HG03460 (cell line): Measurements from ENCODE around the gene PEAR1.

Experiments
- ATAC-seq: cut with Tn5 transposase; IDR thresholded peaks from one replicate; pipeline ENCODE4 v1.9.1; 2021; ENCODE audit not compliant: unreplicated experiment

The PEAR1 gene

GRCh38 chr1:156882543-156882942 lies 11.0 kb upstream of the PEAR1 start:
- no peak for ATAC-seq

DNA sequence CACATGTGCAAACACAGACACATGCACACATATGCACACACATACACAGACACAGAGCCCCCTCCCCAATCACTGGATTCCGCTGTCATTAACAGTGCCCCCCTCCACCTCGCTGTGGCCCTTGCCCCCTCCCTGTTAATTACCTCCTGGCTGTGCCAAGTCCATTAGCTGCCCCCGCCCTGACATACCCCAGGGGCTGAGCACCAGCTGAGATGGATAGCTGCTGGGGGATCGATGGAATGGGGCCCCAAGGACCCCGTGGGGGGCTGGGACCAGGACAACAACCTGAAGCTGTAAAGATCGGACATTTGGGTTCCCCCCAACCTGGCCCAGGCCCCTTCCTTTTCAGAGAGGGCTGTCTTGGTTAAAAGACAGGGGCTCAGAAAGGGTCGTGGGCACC lies 9.6 kb upstream of the PEAR1 start:
- no peak for ATAC-seq

- ATAC-seq, result no peak
Observed at GRCh38 chr1:156884560-156885184, 8.8 kb upstream of the PEAR1 start.

DNA sequence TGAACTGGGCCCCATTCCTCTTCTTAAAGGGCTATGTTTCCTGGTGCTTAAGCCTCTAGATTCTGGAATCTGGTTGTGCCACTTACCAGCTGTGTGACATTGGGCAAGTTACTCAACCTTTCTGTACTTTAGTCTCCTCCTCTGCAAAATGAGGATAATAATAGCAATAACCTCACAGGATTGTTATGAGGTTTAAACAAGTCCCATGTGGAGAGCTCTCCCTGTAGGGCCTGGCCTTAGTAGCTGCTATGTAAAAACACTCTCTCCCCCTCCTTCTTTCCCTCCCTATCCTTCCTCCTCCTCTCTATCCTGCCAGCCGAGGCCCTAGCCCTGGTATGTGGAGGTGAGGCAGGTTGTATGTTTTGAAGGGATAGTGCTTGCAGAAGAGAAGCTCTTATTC lies 8.2 kb upstream of the PEAR1 start:
- ATAC-seq, result no peak

- no peak for ATAC-seq
Observed at GRCh38 chr1:156885880-156886355, 7.6 kb upstream of the PEAR1 start.

DNA sequence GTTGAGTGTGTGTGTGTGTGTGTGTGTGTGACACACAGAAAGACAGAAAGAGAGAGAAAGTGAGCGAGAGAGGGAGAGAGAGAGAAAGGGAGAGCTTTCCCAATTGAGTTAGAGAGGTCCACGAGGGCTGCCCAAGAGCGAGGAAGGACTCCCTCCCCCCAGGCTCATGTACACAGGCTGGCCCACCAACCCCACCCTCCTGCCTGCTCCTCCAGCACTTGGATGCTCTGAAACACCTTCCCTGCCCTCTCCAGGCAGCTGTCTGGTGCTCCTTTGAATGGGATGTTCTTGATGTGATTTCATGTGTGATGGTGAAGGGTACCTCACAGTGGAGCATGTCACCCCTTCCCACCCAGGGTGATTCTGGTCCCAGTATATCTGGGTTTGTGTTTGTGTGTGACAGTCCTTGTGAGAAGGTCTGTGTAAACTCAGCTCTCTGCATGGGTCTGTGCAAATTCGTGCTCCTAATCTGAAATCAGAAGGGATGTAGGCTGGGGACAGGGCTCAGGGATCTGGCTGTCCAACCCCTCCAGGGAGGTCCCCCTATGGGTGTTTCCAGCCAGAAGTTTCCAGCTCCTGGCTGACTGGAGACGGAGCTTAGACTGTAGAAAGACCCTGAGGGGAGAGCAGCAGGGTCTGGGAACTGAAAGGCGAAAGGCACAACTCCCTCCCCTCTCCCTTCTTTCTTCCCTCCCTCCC lies 6.8 kb upstream of the PEAR1 start:
- ATAC-seq, result no peak

- ATAC-seq, result no peak
Observed at GRCh38 chr1:156887317-156887716, 6.2 kb upstream of the PEAR1 start.

DNA sequence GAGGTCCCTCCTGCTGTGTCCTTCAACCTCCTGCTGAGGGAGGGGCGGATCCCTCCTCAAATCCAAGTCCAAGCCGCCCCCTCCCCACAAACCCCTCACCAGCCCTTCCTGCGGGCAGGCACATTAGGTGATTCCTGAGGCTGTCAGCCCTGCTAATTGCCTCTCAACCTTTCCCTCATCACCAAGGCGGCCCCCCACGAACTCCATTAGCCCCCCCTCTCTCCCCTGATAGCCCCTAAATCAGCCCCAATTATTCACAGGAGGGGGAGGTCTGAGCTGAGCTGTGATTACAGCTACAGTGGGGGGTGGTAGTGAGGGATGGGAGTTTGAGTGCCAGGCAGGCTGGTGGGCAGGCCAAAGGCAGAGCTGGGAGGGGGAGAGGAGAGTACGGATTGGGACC lies 5.8 kb upstream of the PEAR1 start:
- ATAC-seq, result no peak

DNA sequence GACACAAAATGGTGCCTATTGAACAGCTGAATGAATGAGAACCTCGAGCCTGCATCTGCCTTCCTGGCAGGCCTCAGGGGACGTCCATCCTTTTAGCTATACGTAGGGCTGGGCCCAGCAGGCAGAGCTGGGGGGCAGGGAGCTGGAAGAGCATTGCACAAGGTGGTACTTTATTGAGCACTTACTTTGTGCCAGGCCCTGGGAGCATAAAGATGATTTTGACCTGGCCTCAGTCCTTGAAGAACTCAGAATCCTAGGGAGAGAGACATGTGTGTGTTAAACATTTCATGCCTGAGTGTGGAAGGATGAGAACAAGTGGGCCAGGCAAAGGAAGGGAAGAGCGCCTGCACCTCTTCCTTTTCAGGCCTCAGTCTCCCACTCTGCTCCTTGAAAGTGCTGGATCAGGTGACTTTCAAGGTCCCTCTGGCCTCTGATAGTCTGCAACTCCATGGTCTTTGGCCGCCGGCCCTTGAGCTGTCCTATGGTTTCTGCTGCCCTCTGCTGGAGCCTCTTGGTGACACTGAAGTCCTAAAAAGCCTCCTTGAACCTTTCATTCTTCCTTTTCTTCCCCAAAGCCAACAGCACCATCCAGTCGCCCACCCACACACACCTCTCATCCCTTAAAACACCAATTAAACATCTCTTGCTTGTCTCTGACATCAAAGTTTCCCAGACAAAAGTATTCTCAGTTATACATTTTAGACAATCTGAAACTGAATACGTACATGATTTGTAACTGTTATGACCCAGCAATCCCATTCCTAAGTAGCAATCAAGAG lies 3.5 kb upstream of the PEAR1 start:
- no peak for ATAC-seq

DNA sequence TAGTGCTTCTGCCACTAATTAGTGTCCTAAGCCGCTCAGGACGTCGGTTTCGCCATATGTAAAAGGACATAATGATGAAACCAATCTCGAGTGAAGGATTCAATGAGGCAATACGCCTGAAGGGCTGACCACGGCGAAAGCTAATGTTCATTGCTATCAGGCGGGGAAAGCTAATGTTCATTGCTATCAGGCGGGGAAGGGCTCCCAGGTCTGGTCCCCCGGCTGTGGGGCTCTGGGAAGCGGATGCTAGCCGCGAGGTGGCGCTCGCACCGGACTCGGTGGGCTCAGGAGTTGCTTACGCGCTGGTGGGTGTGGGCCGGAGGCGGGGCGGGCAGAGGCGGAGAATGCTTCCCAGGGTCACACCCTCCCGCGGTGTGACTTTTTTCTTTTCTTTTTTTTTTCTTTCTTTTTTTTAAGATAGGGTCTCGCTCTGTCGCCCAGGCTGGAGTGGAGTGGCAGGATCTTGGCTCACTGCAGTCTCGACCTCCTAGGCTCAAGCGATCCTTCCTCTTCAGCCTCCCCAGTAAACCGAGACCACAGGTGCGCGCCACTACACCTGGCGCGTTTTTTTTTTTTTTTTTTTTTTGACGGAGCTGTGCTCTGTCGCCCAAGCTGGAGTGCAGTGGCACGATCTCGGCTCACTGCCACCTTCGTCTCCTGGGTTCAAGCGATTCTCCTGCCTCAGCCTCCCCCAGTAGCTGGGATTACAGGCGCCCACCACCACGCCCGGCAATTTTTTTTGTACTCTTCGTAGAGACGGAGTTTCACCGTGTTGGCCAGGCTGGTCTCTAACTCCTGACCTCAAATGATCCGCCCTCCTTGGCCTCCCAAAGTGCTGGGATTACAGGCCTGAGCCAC lies 1.1 kb upstream of the PEAR1 start:
- no peak for ATAC-seq

GRCh38 chr1:156894001-156894400 lies 483 bp downstream of the PEAR1 start:
- ATAC-seq, result no peak

- no peak for ATAC-seq
Observed at GRCh38 chr1:156894711-156895454, 1.4 kb downstream of the PEAR1 start.

DNA sequence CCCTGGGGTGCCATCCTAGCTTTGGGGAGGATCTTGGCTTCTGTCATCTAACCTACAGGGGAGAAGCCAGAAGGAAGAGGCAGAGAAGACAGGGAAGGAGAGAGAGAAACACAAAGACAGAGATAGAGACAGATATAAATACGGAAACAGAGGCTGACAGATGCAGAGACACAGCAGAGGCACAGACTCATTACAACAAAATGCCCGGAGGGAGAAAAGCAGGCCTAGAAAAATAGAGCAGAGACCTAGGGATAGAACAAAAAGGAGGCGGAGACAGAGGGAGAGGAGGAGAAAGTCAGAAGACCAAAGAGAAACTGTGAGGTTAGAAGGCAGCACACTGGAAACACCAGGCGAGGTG lies 1.9 kb downstream of the PEAR1 start:
- no peak for ATAC-seq

- ATAC-seq, result no peak
Observed at GRCh38 chr1:156895927-156896326, 2.4 kb downstream of the PEAR1 start.

- no peak for ATAC-seq
Observed at GRCh38 chr1:156896490-156897033, 3.0 kb downstream of the PEAR1 start.

DNA sequence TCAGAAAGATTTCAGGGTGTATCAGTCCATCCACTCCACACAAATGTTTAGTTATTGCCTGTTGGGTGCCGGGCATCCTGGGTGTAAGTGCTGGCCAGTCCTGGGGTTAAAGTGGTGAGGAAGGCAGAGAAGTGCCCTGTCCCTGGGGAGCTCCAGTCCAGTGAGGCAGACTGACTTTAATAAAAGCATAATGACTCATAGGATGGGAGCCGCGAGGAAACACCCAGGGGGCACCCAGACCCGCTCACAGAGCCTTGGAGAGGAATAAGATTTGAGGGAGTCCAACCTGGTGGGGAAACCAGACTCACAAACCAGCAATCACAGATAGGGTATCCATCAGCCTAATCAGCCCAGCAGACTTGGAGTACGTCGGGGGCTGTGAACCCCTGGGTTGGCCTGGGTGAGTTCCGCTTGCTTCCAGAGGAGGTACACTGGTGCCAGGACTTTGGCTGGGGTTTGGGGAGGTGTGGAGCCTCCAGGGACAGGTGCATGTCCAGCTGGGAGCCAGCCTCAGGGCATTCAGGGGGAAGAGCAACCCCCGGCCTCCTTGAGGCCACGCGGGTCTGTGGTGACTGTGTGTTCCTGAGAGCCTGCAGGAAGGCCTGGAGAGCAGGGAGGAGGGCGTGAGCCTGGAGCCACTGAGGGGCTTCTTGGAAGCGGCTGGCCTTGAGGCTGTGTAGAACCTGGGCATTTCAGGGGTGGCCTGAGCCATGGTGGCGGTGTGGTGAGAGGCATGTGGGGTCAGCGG lies 3.7 kb downstream of the PEAR1 start:
- no peak for ATAC-seq

GRCh38 chr1:156898161-156898566 lies 4.6 kb downstream of the PEAR1 start:
- ATAC-seq, result no peak

- ATAC-seq, result no peak
Observed at GRCh38 chr1:156898971-156899664, 5.6 kb downstream of the PEAR1 start.
